ENCODE data around the gene PRKAB1.
A peak's percentile ranks its signal among the peaks of the same experiment; 100 is the strongest.

The PRKAB1 gene

DNA sequence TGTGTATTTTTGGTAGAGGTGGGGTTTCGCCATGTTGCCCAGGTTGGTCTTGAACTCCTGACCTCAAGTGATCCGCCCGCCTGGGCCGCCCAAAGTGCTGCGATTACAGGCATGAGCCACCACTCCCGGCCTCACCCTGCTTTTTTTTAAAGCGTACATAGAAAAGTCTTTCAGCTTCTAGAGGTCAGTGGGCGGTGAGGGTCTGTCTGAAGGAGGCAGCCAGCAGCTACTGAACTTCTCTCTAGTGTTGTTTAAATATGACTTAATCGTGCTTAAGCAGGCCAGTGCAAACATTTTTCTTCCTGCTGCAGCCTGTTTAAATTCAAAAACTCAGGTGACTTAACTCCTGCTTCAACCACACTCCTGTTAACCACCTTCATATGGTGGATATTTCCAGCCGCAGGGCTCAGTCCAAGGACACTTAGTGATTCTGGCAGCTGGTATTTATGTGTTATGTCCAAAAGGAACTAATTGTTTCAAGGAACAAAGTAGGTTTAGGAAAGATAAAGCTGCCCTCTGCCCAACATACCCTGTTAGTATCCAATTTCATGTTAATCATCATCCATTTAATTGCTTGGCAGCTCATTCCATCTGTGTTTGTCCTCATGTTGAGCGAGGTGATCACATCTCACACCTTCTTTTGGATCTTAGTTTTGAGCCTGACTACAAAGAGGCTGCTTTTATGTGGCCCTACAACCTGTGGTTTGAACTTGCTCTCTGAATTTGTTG is 2.0 kb downstream of the PRKAB1 start:
- Mint-ChIP-seq H3K36me3 (ENCODE audit: low read depth) (peaks cover 62% of the 10 kb centered on the region), H3K9me3 (no peaks in the 10 kb centered on the region), H3K4me1 (ENCODE audit: low read depth) (peaks cover 61% of the 10 kb centered on the region), H3K27me3 (no peaks in the 10 kb centered on the region), H3K4me3 (peak overlapping the region; percentile 52), H3K27ac (no peak overlapping the region)
- intact Hi-C loops (cut with micrococcal nuclease) = no loop called here

DNA sequence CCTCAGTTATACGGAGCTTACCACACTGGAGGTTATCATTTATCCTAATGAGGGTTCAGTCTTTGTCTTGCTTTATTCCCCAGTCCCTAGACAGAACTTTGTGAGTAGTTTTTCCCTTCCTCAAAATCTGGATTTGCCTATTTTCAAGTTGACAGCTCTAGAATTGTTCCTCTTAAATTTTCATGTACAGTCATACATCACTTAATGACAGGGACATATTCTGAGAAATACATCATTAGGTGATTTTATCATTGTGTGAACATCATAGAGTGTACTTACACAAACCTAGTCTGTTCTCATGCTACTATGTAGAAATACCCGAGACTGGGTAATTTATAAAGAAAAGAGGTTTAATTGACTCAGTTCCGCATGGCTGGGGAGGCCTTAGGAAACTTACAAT is 3.1 kb downstream of the PRKAB1 start:
- Mint-ChIP-seq H3K9me3 (no peaks in the 10 kb centered on the region), H3K4me1 (ENCODE audit: low read depth) (peaks cover 67% of the 10 kb centered on the region), H3K27ac (no peak overlapping the region), H3K36me3 (ENCODE audit: low read depth) (peaks cover 74% of the 10 kb centered on the region), H3K27me3 (no peaks in the 10 kb centered on the region), H3K4me3 (no peak overlapping the region)
- intact Hi-C loops (cut with micrococcal nuclease) = no loop called here

DNA sequence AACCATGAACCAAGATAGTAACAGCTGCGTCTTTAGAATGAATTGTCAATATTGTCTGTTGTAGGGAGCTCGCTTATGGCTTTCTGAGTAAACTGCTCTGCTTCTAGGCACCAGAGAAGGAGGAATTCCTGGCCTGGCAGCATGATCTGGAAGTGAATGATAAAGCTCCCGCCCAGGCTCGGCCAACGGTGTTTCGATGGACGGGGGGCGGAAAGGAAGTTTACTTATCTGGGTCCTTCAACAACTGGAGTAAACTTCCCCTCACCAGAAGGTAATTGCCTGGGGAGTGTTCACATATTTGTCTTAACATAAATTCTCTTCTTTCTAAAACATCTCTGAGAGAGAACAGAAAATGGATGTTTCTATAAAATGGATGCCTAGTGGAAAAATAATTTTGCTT is 4.3 kb downstream of the PRKAB1 start:
- intact Hi-C loops (cut with micrococcal nuclease) = no loop called here
- peaks cover 62% of the 10 kb centered on the region for H3K4me1 Mint-ChIP-seq (ENCODE audit: low read depth)
- H3K36me3 Mint-ChIP-seq (ENCODE audit: low read depth) = peaks cover 85% of the 10 kb centered on the region
- H3K27ac Mint-ChIP-seq = no peak overlapping the region
- no peaks in the 10 kb centered on the region for H3K9me3 Mint-ChIP-seq
- H3K4me3 Mint-ChIP-seq = no peak overlapping the region
- no peaks in the 10 kb centered on the region for H3K27me3 Mint-ChIP-seq

DNA sequence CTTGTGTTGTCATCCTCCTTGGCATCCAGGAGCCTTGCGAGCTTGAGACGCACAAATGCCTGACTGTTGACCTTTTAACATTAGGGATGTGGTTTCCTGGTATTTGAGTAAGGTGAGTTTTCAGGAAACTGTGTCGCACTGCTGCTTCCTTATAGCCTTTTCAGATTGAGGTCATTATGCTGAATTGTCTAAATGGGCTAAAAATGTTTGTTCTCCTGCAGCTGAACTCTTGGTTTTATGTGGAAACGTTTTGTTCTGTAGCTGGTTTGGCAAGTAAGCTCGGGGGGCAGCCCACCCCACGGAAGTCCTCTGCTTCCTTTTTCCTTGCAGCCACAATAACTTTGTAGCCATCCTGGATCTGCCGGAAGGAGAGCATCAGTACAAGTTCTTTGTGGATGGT is 5.7 kb downstream of the PRKAB1 start:
- peaks cover 61% of the 10 kb centered on the region for H3K4me1 Mint-ChIP-seq (ENCODE audit: low read depth)
- intact Hi-C loops (cut with micrococcal nuclease) = no loop called here
- H3K4me3 Mint-ChIP-seq = no peak overlapping the region
- H3K36me3 Mint-ChIP-seq (ENCODE audit: low read depth) = peaks cover 92% of the 10 kb centered on the region
- H3K27me3 Mint-ChIP-seq = no peaks in the 10 kb centered on the region
- no peaks in the 10 kb centered on the region for H3K9me3 Mint-ChIP-seq
- H3K27ac Mint-ChIP-seq = no peak overlapping the region

DNA sequence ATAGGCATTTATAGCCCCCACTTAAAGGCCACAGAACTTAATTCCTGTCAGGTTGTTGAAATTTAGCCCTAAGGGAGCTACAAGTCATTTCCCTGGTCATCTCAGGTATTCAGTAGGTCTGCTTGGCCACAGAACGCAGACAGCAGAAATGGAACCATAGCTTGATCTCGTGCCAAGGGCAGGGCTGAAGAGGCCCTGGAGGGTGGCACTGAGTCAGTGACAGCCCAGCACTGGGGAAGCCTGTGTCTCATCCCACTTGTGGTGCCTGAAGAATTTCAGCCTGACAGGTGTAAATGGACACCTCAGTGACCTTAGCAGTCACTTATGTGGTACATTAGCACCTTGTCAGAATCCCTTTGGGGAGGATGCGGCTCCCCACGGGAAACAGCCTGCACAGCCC is 6.6 kb downstream of the PRKAB1 start:
- H3K4me3 Mint-ChIP-seq = no peak overlapping the region
- no peaks in the 10 kb centered on the region for H3K9me3 Mint-ChIP-seq
- intact Hi-C loops (cut with micrococcal nuclease) = no loop called here
- H3K27ac Mint-ChIP-seq = no peak overlapping the region
- H3K4me1 Mint-ChIP-seq (ENCODE audit: low read depth) = peaks cover 57% of the 10 kb centered on the region
- no peaks in the 10 kb centered on the region for H3K27me3 Mint-ChIP-seq
- H3K36me3 Mint-ChIP-seq (ENCODE audit: low read depth) = peaks cover 97% of the 10 kb centered on the region

DNA sequence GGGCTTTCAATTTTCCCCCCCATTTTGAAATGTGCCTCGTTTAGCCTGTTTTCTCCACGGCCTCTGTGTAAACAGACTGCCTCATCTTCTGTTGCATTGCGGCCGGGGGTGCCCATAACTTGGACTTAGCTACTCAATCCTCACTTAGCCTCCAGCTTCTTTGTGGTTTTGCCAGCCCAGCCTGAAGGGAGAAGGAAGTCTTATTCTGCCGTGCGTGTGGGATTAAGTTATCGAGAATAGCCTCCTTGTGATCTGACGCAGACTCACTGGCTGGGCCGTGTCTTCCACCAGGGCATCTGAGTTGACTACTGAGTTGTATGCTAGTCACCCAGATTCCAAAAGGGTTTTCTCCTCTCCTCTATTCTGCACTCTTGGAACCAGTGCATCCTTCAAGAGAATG is 8.1 kb downstream of the PRKAB1 start:
- intact Hi-C loops (cut with micrococcal nuclease) = no loop called here
- Mint-ChIP-seq H3K9me3 (no peaks in the 10 kb centered on the region), H3K4me1 (ENCODE audit: low read depth) (peaks cover 42% of the 10 kb centered on the region), H3K27me3 (no peaks in the 10 kb centered on the region), H3K4me3 (no peak overlapping the region), H3K36me3 (ENCODE audit: low read depth) (peaks cover 100% of the 10 kb centered on the region), H3K27ac (peak overlapping the region; percentile 43)

DNA sequence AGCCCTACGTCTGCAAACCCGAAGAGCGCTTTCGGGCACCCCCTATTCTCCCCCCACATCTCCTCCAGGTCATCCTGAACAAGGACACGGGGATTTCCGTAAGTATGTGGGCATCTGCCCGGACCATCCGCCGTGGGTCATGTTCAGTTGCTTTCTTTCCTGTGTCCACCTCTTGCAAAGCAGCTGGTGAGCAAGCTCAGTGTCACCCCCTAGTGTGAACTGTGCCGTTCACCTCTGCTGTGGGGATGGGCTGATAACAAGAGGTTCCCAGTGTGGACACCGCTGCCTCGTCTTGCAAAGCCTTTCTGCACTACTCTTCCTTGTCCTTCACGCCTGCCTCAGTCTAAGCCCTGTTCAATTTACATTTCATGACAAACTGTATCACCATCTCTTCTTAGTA is 8.6 kb downstream of the PRKAB1 start:
- Mint-ChIP-seq H3K27me3 (no peaks in the 10 kb centered on the region), H3K36me3 (ENCODE audit: low read depth) (peaks cover 100% of the 10 kb centered on the region), H3K4me3 (no peak overlapping the region), H3K4me1 (ENCODE audit: low read depth) (peaks cover 38% of the 10 kb centered on the region), H3K27ac (peak overlapping the region; percentile 43), H3K9me3 (no peaks in the 10 kb centered on the region)
- intact Hi-C loops (cut with micrococcal nuclease) = no loop called here

DNA sequence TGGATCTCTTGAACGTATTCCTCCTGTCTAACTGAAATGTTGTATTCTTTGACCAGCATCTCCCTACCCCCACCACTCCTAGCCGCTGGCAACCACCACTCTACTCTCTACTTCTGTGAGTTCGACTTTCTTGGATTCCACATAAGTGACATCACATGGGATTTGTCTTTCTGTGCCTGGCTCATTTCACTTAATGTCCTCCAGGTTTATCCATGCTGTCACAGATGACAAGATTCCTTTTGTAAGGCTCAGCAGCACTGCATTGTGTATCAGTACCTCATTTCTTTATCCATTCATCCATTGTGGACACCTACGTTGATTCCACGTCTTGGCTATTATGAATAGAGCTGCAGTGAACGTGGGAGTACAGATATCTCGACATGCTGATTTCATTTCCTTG is 10.5 kb downstream of the PRKAB1 start:
- Mint-ChIP-seq H3K9me3 (no peaks in the 10 kb centered on the region), H3K27me3 (no peaks in the 10 kb centered on the region), H3K27ac (no peak overlapping the region), H3K36me3 (ENCODE audit: low read depth) (peaks cover 88% of the 10 kb centered on the region), H3K4me3 (no peak overlapping the region), H3K4me1 (ENCODE audit: low read depth) (peaks cover 45% of the 10 kb centered on the region)
- intact Hi-C loops (cut with micrococcal nuclease) = no loop called here

DNA sequence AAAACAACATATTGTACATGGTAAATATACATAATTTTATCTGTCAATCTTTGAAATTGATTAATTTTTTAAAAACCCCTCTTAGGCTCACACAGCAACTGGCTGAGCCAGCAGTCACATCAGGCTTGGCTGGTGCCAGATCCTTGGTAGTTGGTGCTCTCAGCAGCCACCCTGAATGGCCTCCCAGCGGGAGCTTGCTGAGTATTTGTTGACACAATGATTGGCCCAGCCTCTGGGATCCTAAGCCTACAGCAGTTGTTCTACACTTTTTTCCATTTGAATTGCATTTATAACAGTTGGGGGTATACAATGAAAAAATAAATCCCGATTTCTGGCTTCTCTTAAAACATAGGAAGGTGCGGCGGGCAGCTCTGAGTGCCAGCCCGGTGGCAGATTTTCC is 11.1 kb downstream of the PRKAB1 start:
- H3K4me3 Mint-ChIP-seq = no peak overlapping the region
- H3K27ac Mint-ChIP-seq = no peak overlapping the region
- intact Hi-C loops (cut with micrococcal nuclease) = no loop called here
- peaks cover 82% of the 10 kb centered on the region for H3K36me3 Mint-ChIP-seq (ENCODE audit: low read depth)
- H3K9me3 Mint-ChIP-seq = no peaks in the 10 kb centered on the region
- H3K27me3 Mint-ChIP-seq = no peaks in the 10 kb centered on the region
- peaks cover 39% of the 10 kb centered on the region for H3K4me1 Mint-ChIP-seq (ENCODE audit: low read depth)

DNA sequence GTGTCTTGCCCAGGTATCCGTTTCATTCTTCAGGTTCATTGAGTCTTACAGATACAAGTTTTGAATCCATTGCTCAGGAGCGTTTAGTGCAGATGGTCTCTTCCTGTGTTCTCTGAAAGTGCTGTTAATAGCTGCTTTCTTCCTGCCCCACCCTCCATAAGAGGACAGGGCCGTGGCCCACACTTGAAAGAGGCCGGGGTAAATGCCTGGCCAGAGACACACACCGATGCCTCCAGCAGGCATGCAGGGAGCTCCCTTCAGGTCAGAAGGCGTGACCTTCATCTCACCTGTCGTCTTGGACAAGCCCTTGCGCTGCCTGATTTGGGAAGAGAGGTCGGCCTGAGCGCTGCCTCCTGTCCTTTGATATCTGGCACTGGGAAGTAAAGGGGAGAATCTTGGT is 11.6 kb downstream of the PRKAB1 start:
- Mint-ChIP-seq H3K4me3 (no peak overlapping the region), H3K36me3 (ENCODE audit: low read depth) (peaks cover 78% of the 10 kb centered on the region), H3K27me3 (no peaks in the 10 kb centered on the region), H3K27ac (no peak overlapping the region), H3K9me3 (no peaks in the 10 kb centered on the region), H3K4me1 (ENCODE audit: low read depth) (peaks cover 35% of the 10 kb centered on the region)
- intact Hi-C loops (cut with micrococcal nuclease) = no loop called here

DNA sequence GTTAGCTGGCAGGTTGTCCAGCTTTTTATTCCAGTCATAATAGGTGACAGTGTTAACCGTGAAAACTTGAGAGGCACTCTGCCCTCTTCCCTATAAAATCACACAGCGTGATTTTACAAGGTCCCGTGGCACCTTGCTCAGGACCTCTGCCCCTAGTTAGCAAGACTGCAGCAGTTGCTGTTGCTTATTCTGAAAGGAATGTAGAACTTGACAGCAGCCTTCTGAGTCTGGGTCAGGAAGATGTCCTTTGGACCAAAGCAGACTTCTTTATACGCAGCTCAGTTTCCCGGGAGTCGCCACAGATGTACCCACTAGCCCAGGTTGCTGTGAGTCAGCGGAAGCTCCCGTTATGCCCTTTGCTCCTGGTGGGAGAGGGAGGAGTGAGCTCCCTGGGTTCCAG is 13.2 kb downstream of the PRKAB1 start:
- no peaks in the 10 kb centered on the region for H3K9me3 Mint-ChIP-seq
- H3K27ac Mint-ChIP-seq = peak overlapping the region; percentile 63
- H3K36me3 Mint-ChIP-seq (ENCODE audit: low read depth) = peaks cover 62% of the 10 kb centered on the region
- H3K4me3 Mint-ChIP-seq = no peak overlapping the region
- no peaks in the 10 kb centered on the region for H3K27me3 Mint-ChIP-seq
- H3K4me1 Mint-ChIP-seq (ENCODE audit: low read depth) = peaks cover 22% of the 10 kb centered on the region
- intact Hi-C loops (cut with micrococcal nuclease) = no loop called here

DNA sequence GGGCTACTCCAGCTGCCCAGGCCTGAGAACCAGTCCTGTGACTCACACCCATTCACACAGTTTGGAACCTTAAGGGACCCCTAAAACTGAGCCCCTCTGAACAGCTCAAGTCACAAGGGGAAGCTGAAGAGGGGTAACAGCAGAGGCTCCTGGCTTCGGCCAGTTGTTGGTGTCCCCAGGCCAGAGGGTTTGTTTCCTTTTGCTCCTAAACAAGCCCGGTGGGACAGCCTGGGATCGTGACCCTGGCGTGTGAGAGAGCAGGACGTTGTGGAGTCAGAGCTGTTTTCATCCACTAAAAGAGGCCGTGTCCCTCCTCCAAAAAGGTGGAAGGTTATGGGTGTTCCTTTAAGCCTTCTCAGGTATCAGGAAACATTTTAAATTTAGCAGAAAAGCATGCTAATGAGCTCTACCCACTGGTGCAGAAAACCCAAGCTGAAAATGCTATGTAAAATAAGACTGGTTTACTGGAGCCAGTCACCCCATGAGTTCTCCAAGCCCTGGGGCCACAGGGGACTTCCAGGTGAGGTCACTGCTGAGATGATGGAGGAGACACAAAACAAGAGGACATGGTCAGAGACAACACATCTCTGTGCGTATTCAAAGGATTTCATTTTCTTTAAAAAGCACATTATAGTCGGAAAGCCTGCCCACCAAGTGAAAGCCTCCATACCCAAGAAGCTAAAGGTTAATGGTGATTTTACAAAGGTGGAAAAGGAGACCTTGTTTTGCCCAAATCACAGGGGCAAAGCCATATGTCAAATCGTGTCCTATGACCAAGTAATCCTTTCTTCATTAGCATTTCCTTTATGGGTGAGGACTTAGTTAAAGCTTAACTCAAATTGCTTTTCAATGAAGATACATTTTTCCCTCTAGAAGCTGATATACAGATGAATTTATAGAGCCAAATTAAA is 14.1 kb downstream of the PRKAB1 start:
- Mint-ChIP-seq H3K4me1 (ENCODE audit: low read depth) (peaks cover 16% of the 10 kb centered on the region), H3K27me3 (no peaks in the 10 kb centered on the region), H3K36me3 (ENCODE audit: low read depth) (peaks cover 53% of the 10 kb centered on the region), H3K4me3 (no peak overlapping the region), H3K27ac (peak overlapping the region; percentile 63), H3K9me3 (no peaks in the 10 kb centered on the region)
- intact Hi-C loops (cut with micrococcal nuclease) = no loop called here

DNA sequence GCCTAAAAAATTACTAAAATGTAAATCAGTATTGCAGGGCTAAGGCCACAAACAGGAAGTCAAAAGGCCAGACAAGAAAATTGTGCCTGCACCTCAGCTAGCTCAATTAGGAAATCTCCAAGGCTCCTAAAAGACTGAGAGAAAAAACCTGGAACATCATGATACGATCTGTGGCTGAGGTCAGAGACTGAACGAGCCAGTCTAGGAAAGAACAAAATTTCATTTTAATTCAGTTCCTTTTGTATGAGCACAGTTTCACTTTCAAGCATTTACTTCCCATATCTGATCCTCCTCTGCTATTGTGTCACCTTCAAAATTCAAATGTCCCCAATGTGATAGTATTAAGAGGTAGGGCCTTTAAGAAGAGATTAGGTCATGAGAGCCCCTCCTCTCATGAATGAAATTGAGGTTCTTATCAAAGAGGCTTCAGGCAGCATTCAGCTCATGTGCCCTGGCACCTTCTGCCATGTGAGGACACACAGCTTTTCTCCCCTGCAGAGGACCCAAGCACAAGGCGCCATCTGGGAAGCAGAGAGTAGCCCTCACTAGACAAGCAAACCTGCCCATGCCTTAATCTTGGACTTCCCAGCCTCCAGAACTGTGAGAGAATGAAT is 14.8 kb downstream of the PRKAB1 start:
- peaks cover 46% of the 10 kb centered on the region for H3K36me3 Mint-ChIP-seq (ENCODE audit: low read depth)
- intact Hi-C loops (cut with micrococcal nuclease) = no loop called here
- H3K4me3 Mint-ChIP-seq = peak overlapping the region; percentile 6

DNA sequence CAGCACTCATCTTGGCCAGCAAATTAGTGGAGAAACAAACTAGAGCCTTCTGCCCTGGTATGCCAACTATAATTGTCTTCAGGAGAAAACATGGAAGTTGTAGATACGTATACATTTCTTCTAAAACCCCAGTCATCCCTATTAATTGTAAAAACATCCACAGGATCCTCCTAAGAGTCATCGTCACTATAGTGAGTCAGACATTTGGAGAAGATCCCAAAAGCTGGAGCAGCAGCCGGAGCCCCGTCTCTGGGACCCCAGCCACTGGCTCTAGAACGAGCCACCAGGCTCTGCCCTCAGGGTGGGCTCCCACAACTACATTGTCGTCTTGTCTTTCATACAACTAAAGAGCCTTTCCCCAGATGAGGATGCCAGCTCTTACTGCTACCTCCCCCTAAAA is 15.5 kb downstream of the PRKAB1 start:
- Mint-ChIP-seq H3K4me1 (ENCODE audit: low read depth) (peaks cover 16% of the 10 kb centered on the region), H3K36me3 (ENCODE audit: low read depth) (peaks cover 39% of the 10 kb centered on the region), H3K27me3 (no peaks in the 10 kb centered on the region), H3K9me3 (no peaks in the 10 kb centered on the region), H3K27ac (peak overlapping the region; percentile 63), H3K4me3 (no peak overlapping the region)
- intact Hi-C loops (cut with micrococcal nuclease) = no loop called here

More for the DNA sequence above, 14.8 kb downstream of the PRKAB1 start:
- peak overlapping the region; percentile 63 for H3K27ac Mint-ChIP-seq
- no peaks in the 10 kb centered on the region for H3K27me3 Mint-ChIP-seq
- peaks cover 16% of the 10 kb centered on the region for H3K4me1 Mint-ChIP-seq (ENCODE audit: low read depth)
- H3K9me3 Mint-ChIP-seq = no peaks in the 10 kb centered on the region

Data from dendritic cell treated with granulocyte-macrophage colony-stimulating factor and Interleukin-4, amounts not matched to agents 40 ng/mL and 50 ng/mL, for 4 days (primary cell).